Islet of Langerhans (tissue), 1 donor: Measurements from ENCODE around the gene EXO1.
"Not testable (repeated sequence)": the region's sequence is repeated elsewhere in the genome, so short reads cannot be mapped to it uniquely, and the experiment has no call there.

Experiments
- FAIRE-seq: peaks from one replicate; lab custom pipeline; 2011; peaks lifted over from hg19 to GRCh38; lab: Jason Lieb, UNC

EXO1 gene

DNA sequence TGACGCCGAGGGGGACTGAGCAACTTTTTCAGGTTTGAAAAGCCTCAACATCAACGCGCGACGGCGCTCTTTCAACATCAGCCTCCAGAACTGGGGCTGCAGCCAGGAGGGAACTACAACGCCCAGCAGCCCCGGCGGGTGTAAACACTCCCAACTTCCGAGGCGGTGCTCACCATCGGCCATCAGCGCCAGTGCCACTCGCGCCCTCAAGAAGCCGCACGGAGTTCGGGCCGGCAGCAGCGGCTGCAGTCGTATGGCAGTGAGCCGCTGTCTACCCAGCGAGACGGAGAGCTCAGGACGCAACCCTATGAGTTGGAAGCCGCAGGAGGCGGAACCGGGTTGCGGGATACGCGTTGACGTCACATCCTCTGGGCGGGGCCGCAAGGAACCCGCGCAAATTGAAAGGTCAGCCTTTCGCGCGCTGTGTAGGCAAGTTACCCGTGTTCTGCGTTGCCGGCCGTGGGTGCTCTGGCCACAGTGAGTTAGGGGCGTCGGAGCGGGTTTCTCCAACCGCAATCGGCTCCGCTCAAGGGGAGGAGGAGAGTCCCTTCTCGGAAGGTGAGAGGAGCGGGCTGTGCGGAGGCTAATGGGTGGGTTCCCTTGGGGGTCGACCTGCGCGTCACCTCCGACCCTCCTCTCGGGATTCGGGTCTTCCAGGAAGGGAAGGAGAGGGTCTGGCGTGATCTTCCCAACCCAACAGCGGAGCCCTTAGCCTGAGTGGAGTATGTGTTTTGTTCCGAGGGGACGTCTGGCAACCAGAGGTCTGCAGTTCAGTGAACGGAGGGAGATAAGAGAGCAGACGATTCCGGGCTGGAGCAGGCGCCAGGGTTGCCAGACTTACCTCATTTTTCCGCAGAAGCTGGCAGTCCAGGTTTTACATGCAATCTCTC lies at the start of gene EXO1:
Gene EXO1 (plus strand): TSS at position 409 of the 890 bp plus-strand sequence. CDS start 2,222 bp downstream, outside the sequence.
- no peak for FAIRE-seq

DNA sequence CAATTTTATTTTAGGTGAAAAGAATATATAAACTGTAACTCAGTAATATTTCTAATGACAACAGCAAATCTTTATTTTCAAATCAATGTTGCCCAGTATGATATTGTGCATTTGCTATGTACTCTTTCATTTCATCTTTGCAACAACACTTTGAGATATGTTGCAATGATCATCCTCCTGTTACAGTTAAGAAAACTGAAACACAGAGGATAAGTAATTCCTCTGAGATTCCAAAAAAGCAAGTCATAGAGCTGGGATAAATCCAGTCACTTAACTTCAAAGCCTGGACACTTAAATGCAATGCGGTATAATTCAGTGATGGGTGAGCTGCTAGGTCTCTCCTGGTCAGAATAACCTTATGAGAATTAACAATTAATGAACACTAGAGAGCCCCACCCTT lies 48.6 kb upstream of the EXO1 start:
- FAIRE-seq = no peak

DNA sequence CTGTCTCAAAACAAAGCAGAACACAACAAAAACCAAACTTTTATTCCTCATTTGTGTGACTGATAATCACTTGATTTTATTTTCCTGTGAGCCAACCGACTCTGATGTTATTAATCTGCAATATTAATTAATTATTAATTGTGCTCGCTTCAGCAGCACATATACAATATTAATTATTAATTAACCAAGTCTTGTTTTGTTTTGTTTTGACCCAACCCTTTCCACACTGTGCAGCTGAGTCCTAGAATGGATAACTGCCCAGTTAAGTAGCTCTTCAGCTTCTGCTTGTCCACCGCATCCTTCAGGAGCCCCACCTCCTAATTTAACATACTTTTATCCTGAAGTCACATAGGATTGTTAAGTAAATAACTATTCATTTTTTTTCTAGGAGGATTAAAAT lies 47.4 kb upstream of the EXO1 start:
- FAIRE-seq = no peak

DNA sequence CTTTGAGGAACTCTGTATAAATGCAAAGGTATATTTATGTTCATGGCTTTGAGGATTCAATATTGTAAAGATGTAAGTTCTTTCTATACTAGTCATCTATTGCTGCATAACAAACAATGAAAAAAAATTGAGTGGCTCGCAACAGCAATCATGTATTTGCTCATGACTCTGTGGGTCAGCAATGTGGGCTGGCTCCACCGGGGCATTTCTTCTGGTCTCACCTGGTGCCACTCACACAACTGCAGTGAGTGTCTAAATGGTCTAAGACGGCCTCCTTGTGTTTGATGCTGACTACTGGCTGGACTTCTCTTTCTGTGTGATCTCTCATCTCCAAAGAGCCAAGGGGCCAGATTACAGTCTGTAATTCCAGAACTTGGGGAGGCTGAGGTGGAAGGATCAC lies 45.1 kb upstream of the EXO1 start:
- FAIRE-seq = no peak

DNA sequence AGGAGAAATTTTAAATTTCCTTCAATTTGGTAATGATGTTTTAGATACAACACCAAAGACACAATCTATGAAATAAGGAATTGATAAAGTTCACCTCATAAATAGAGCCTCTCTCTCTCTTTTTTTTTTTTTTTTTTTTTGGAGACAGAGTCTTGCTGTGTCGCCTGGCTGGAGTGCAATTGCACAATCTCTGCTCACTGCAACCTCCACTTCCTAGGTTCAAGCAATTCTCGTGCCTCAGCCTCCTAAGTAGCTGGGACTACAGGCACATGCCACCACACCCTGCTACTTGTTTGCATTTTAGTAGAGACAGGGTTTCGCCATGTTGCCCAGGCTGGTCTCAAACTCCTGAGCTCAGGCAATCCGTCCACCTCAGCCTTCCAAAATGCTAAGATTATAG lies 43.3 kb upstream of the EXO1 start:
- not testable (repeated sequence) for FAIRE-seq

DNA sequence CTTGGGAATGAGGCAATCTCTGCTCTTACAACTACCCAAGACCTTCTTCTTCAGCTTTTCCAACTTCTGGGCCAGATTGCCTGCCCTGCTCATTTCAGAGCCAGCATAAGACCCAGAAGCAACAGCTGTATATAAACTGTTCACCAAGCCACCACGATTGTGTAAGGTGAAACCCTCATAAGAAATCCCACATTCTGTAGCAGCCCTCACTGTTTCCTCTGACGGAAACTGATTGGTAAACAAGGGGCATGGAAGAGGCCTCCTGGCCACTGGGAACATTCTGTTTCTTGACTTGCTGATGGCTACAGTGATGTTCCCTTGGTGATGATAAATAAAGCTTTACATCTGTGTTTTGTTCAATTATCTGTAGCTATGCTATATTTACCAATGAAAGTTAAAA lies 39.7 kb upstream of the EXO1 start:
- no peak for FAIRE-seq

DNA sequence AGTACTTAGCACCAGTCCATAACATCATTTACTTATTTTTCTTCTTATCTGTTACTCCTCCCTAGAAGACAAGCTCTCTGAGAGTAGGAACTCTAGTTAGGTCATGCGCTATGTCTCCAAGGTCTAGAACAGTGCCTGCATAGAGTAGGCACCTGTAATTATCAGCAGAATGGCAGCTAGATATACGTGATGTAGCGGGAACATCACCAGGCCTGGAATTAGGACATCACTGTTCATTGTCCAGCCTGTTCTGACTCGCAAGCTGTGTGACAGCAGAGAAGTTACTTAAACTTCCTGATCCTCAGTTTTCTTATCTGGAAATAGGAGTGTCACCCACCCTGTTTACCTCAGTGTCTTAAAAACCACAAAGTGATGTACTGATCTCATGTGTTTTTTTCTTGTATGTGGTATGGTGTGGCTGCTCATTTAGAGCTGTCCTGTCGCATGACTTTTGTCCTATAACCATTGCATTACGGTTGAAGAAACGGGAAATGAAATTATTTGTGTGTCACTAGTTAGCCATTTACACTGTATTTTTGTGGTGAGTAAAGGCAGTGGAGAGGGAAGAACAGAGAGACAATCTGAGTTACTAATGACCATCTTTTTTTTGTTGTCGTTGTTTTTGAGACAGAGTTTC lies 37.1 kb upstream of the EXO1 start:
- no peak for FAIRE-seq

DNA sequence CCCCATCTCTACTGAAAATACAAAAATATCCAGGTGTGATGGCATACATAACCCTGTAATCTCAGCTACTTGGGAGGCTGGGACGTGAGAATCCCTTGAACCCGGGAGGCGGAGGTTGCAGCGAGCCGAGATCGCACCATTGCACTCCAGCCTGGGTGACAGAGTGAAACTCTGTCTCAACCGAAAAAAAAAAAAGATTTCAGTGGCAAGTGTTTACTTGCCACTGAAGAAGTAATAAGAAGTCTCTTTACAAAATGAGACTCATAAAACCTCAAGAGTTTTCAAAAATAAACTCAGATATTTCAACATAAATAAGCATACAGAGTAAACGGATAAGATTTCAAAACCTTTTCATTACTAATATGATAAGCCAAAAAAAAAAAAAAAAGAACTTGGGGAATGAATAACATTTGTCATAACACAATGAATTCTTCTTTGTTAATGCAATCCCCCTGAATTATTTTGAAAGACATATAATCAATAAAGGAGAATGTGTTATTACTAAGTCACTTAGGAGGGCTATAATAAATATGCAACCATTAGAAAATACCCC lies 34.2 kb upstream of the EXO1 start:
- no peak for FAIRE-seq

DNA sequence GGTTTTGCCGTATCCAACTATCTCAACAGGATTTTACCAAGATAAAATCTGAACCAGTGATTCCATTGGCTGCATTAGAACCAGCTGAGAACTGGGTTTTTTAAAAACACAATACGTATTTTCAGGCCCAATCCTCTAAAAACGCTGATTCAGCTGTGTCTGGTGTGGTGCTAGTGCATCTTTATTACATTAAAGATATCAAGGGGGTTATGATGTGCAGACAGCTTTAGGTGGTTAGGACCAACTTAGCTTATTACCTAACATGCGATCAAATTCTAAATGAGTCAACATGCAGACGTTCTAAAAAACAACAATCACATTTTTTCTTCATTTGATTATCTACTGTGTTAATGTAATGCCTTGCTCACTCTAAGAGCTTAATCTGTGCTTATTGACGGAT lies 32.0 kb upstream of the EXO1 start:
- FAIRE-seq = no peak

DNA sequence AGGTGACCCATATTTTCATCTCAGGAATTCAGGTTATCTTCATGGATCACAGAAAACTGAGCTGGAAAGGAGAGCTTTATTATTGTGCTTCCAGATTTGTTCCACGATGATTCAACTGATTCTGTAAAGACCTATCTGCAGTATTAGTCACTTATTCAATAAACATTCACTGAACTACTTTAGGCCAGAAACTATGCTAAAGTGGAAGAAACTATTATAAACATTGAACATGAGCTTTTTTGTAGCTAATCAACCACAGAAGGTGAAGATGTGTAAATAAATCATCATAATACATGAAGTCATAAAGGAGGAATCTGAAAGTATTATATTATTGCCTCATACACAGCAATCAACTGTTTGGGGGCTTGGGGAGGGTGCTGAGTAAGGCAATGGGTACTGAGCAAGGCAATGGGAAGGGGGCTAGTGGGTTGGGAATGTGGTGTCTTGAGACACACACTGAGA lies 30.6 kb upstream of the EXO1 start:
- no peak for FAIRE-seq

DNA sequence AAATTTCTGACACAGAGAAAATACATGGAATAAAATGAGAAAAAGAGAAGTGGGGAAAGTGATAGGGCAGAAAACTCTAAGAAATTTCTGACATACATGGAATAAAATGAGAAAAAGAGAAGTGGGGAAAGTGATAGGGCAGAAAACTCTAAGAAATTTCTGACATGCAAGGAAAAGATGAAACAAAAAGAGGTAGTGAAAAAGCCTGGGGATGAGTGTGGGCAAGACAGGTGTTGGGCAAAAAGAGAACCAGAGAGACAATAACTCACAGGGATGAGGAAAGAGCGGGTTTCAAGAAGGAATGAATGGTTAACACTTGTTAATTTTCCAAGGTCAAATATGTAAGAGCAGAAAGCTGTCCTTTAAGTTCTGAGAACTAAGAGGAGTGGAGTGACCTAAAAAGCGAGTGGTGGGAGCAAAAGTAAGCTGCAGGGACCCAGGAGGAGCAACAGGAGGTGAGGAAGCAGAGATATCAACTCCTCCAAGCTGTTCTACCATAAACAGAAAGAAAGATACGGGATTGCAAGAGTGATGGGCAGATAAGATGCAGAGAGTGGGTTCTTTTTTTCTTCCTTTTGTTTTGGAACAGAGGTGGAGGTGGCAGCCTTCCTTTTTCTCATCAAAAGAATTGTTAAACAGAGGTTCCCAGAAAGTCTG lies 29.9 kb upstream of the EXO1 start:
- FAIRE-seq = no peak

DNA sequence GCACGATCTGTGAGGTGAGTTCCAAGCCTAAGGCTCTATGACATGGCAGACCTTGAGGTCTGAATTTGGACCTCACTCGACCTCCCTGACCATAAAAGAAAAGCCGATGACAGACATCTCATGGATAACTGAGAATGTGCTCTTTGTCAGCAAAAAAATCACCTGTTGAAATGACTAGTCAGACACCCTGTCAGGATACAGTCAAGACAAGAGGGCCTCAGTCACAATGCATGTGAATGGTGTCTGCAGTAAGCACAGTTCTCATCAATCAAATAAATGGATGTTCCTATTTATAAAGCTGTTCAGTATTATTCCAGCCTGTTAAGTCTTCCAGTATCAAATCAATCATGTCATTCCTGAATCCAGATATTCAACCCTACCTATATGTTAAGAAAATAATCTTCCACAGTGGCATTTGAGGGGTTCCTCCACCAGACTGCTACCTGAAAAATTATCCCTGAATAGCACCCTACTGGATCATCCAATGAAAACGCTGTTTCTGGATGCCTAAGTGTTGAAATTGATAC lies 28.6 kb upstream of the EXO1 start:
- no peak for FAIRE-seq

DNA sequence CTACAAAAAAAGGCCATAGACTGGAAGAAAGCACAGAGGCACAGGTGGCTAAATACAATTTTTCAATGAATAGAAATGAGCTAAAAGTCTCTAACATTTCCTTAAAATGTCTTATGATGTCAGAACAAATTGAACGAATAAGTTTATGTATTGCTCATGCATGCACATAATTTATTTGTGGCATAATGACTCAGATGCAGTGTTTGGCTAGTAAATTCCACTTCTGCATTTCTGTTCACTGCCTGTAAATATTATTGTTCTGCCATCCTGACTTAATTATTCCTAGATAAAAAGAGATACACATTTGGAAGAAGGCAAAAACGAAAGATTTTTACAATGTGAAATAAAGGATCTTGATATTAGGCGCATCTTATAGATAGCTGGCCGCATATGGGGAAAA lies 26.6 kb upstream of the EXO1 start:
- no peak for FAIRE-seq

DNA sequence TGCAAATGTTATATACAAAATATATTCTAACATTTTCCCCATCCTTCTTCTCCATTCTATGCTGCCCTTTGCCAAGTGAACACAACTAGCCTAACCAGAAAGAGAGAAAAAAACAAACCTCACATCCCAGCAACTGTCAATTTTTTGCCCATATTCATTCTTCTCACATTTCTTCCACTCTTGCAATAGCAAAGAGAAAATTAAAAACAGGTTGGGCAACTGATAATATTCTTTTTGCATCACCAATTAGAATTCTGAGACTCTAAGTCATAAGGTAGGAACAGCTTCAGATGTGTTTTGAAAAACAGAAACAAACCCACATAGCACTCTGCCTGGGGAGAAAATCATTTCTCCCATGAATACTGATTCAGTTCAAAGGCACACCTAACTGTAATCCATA lies 25.2 kb upstream of the EXO1 start:
- FAIRE-seq = no peak

DNA sequence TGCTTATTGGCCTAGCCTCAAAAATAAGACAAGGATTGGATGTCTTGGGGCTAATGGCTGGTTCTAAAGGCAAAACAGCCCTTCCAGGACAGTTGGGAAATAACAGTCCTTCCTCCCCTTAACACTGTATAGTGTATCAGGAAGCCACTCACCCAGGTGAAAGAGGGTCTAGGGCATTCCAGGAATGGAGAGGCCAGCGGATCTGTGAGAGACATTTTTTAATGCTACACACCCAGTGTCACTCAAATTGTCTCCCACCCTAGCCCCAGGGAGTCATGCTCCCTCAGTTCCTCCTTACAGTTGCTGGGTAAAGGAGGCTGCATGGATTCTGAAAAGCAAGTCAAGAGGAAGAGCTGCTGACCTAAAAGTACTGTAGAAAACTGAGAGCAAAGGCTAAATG lies 24.1 kb upstream of the EXO1 start:
- no peak for FAIRE-seq

DNA sequence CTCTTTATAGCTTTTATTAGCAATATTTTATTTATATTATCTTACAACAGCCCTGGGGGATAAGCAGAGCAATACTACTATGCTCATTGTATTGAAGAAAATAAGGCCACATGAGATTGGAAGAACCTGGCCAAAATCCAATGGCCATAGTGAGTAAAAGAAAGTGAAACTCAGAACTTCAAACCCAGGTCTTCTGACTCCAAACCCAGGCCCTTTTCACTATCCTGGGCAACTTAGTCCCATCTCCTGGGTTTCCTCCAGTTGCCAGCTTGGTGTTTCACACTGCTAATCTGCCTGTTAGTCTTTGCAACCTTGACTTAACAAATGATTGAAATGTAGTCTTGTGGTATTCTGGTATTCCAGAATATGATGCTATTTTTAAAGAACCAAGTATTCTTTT lies 22.4 kb upstream of the EXO1 start:
- FAIRE-seq = no peak

DNA sequence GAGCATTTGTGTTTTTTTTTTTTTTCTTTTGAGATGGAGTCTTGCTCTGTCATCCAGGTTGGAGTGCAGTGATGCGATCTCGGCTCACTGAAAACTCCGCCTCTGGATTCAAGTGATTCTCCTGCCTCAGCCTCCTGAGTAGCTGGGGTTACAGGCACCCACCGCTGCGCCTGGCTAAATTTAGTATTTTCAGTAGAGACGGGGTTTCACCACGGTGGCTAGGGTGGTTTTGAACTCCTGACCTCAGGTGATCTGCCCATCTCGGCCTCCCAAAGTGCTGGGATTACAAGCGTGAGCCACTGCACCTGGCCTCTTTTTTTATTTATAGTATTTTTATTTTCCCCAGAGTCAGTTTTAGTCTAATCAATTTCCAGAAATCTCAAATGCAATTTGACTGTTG lies 21.4 kb upstream of the EXO1 start:
- FAIRE-seq = not testable (repeated sequence)

DNA sequence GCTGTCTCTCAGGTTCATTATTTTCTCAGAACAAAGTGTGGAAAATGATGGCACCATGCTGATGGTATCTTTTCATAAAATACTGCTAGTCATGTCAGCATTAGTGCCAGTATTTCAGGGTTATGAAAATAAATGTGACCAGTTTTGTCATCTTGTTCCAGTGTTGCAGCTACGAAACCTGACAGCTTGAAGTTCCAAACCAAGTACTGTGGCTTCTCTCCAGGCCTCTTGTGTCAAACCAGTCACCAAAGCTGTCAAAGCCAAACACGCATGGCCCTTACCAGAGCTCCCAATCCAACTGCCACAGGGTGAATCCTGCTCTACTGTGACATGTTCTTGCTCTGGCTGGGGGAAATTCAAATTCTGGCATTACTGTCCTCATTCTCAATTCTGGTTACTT lies 20.7 kb upstream of the EXO1 start:
- no peak for FAIRE-seq

DNA sequence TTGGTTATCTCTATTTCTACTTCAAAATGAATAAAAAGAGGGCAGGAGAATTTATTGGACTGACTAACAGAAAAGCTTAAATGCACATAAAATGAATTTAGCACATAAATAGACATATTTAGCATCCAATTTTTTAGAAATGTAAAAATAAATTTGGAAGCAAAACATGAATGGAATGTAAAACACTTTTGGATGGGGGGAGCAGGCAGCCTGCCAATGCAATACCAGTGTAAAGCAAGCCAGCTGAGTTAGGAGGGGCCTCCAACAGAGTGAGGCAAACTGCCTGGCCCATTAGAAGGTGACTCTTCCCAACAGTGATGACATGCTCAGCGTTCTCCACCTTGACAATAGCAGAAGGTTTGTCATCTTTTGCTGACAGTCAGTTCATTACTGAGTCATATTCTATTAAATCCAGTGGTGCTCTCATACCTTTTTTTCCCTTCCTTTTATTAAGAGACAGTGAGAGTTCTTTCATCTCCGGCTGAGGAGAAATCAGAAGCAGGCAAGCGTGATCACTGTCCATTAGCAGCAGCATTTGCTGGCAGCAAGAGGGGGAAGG lies 19.5 kb upstream of the EXO1 start:
- FAIRE-seq = no peak

DNA sequence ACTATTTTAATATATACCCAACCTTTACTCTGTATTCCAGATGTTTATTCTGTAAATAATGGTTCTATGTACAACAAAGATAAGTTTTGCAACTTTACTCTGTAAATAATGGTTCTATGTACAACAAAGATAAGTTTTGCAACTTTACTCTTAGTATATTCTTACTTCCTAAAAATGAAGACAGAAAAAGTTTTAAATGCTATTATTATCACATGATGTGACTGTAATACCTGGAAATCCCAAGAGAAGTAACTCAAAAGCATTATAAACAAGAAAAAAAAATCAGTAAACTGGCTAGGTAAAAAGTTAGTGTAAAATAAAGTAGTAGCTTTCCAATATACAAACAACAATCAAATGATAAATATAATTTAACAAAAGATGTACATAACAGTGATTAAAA lies 18.5 kb upstream of the EXO1 start:
- FAIRE-seq = no peak

DNA sequence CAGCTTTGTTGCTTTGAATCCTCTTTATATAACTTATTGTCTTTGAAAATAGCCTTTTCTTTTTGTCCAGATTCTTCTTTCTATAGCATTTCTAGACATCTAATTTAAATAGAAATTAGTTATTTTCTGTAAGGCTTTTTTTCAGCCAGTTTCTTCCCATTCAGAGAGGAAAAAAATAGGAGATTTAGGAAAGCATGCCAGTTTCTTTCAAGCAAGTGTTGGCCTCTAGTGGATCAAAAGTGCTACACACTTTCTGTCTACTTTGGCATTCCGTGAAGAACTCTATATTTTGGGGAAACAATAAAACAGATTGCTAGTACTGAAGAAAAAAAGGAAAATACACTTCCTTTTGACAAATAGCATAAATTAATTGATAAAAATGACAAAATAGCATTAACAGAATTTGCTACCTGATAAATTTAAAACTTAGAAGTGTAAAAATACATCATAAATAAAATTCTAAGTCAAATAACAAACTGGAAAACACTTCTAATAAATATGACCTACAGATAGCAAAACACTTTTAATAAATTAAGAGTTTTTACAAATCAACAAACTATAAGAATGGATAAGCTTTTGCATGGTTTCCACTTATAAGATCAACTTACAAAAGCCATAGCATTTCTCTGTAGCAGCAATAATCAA lies 13.1 kb upstream of the EXO1 start:
- FAIRE-seq = peak; percentile 56

DNA sequence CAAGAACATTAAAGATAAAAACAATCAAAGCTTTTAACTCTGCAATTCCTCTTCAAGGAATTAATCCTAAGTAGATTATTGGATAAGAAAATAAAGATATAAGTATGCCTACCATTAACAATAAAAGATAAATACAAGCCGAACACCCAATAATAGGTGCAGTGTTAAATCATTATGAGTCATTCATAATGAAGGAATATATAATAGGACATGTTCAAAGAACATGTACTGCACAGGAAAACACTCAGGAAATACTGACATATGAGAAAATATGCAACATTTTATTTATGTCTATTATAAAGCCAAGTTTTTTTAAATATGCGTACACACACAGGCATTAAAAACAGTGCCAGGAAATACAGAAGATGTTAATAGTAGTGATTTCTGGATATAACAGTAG lies 11.1 kb upstream of the EXO1 start:
- no peak for FAIRE-seq
